Camera-type eye (tissue), 1 donor: ENCODE results near the gene HCAR2. TPM values are rescaled to one million over a fixed set of nuclear protein-coding genes. Genes with fewer than 3 reads are reported as not detected.

ENCODE experiments used
- total RNA-seq: library from RNA; depleted of rRNA; stranded (reverse); fragments of >200 nt; gene quantifications from one replicate; pipeline ENCODE4 v1.2.3, GENCODE V29; 2014

The HCAR2 gene
- total RNA-seq = 2.1 TPM

DNA sequence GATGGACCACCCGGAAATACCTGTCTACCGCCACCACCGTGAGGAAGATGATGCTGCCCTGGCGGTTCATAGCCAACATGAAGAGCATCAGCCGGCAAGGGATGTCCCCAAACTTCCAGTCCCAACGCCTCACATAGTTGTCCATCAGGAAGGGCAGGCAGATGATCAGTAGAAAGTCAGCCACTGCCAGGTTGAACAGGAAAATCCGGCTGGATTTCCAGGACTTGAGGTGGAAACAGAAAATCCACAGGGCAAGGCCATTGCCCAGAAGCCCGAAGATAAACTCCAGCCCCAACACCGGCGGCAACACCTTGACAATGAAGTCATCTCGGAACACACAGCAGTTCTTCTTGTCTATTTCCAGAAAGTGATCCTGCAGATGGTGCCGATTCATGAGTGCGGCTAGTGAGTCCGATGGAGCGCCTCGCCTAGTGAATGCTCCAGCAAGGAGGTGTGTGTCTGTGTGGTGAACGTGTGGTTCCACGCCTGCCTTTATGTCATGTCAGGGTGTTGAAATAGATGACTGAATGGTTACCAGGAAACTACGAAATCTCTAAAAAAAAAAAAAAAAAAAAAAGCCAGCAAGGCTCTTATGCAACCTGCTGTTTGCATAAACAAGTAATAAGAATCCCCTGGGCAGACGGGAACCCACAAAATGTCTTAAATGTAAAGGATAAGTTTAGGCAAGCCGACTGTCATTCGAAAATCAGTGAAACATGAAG is at the start of gene HCAR2:
TSS of gene HCAR2 (minus strand) at position 468 of the 722 bp plus-strand sequence. CDS start at position 394, 74 bp downstream.

DNA sequence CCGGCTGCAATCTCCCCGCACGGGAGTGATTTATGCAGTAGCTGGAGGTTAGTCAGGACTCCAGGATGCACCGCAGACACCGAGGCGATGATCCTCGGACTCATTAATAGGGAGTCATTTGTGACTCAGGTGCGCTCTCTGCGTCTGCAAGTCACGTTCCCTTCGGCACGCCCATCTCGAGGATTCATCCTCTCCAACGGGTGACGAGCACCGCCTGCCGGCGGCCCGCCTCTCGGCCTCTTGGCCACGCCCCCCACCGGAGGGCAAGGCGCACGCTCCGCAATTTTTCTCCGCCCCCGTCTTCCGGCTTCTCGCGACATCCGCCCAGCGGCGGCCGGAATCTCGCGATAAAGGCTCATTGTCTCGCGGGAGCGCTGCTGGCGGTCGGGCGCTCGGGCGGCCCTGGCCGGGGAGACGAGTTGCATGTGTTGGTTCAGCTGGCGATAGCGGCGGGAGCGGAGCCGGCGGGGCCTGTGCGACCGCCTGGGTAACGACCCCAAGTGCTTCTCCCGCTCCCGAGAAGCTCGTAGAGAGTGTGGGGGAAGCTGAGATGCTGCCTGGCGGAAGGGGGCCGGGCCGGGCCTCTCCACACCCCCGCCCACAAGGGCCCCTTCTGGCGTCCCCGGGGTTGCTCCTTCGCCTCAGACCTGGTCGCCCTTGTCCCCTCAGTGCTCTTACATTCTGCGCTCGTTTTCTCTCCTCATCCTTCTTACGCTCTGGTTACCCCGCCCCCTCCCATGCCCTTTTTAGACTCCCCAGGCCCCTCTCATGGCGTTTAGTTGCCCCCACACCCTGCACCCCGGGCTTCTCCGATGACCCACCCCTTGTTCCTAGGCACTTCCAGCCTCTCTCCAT is 49.5 kb upstream of the HCAR2 start, which contains the start of gene DENR:
TSS of gene DENR (plus strand) at position 361 of the 855 bp plus-strand sequence. CDS start 878 bp downstream, outside the sequence.

DNA sequence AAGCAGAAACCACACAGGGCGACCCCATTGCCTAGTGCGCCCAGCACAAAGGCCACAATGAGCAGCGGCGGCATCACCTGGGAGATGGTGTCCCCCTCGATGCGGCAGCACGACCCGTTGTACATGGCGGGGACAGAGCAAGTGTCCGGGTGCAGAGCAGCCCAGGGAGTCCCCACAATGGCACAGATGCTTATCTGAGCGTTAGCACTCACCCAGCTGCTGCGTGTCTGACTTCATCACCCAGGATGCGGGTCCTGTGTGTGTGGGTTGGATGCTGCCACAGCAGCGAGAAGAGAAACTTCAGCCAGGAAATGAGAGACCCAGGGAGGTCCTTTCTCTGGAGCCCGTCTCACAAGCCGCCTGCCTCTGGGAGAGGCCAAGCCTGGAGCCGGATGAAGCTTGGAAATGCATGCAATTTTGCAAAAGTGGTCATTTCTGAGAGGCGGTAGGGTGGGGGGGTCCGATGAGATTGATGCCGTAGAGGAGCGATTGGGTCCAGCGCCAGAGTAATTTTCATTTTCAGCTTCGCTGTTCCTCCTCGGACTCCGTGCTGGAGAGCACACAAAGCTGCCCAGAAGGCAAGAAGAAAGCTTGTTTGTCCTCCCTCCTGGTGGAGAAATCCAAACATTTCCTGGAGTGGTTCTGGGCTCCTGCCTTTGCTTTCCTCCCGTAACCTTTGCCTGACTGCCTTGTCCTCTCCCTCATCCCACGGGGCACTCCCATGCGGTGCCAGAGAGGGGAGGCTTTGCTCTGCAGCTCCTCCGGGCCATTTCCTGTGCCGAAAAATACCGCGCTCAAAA is 27.3 kb upstream of the HCAR2 start, which contains the start of gene HCAR1:
TSS of gene HCAR1 (minus strand) at position 630 of the 800 bp plus-strand sequence. CDS start at position 125, 505 bp downstream.

DNA sequence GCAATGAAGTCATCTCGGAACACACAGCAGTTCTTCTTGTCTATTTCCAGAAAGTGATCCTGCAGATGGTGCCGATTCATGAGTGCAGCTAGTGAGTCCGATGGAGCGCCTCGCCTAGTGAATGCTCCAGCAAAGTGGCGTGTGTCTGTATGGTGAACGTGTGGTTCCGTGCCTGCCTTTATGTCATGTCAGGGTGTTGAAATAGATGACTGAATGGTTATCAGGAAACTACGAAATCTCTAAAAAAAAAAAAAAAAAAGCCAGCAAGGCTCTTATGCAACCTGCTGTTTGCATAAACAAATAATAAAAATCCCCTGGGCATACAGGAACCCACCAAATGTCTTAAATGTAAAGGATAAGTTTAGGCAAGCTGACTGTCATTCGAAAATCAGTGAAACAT is 13.5 kb upstream of the HCAR2 start, which contains the start of gene HCAR3:
TSS of gene HCAR3 (minus strand) at position 154 of the 400 bp plus-strand sequence. CDS start at position 80, 74 bp downstream.

Other genes with a start within 250 kb of the HCAR2 start
- gene ZCCHC8, start 202.4 kb downstream of the HCAR2 start, total RNA-seq = 47.8 TPM
- 138 TPM for gene RSRC2, start 176.4 kb downstream of the HCAR2 start, total RNA-seq
- 46.3 TPM for gene KNTC1, start 176.1 kb downstream of the HCAR2 start, total RNA-seq
- 2.1 TPM for gene HCAR3, start 13.5 kb upstream of the HCAR2 start, total RNA-seq
- gene HCAR1, start 27.5 kb upstream of the HCAR2 start, total RNA-seq = 0.99 TPM
- gene DENR, start 49.5 kb upstream of the HCAR2 start, total RNA-seq = 49.5 TPM
- gene CCDC62, start 71.2 kb upstream of the HCAR2 start, total RNA-seq = 2.1 TPM
- gene HIP1R, start 132.1 kb upstream of the HCAR2 start, total RNA-seq = 31.0 TPM
- gene VPS37B, start 192.8 kb upstream of the HCAR2 start, total RNA-seq = 46.1 TPM